HUES64 (cell line): ENCODE results near the gene ZCCHC4.

Experiments
- H3K27ac ChIP-seq: 2 replicates; pipeline ENCODE4 v1.7.0; 2013; ENCODE audit warnings: low read depth, low read length, inconsistent platforms
- H3K27me3 ChIP-seq: 2 replicates; pipeline ENCODE4 v1.6.1; 2013; ENCODE audit warnings: mild to moderate bottlenecking, low read length; ENCODE audit not compliant: insufficient read depth
- H3K36me3 ChIP-seq: 2 replicates; pipeline ENCODE4 v1.6.1; 2013; ENCODE audit warnings: mild to moderate bottlenecking, low read length; ENCODE audit not compliant: insufficient read depth
- H3K4me1 ChIP-seq: 2 replicates; pipeline ENCODE4 v1.6.1; 2013; ENCODE audit warnings: mild to moderate bottlenecking, low read length, moderate library complexity; ENCODE audit not compliant: insufficient read depth
- H3K4me3 ChIP-seq: 2 replicates; pipeline ENCODE4 v1.5.1; 2013; ENCODE audit warnings: mild to moderate bottlenecking, low read length, moderate library complexity
- H3K9ac ChIP-seq: 2 replicates; pipeline ENCODE4 v1.6.1; 2013; ENCODE audit warnings: mild to moderate bottlenecking, low read depth, low read length
- H3K9me3 ChIP-seq: 2 replicates; pipeline ENCODE4 v1.6.1; 2013; ENCODE audit warnings: low read depth, low read length; ENCODE audit not compliant: insufficient read depth
- WGBS: fragments of 150-250, 120-280 bp; methylation state at CpG from one replicate; pipeline ENCODE4 v1.1.7; 2013; ENCODE audit warnings: missing lambda C conversion rate; 5-methylcytosine and 5-hydroxymethylcytosine counted together

ZCCHC4 gene

GRCh38 chr4:25413261-25413660, 100.7 kb downstream of the ZCCHC4 start:
- Histone ChIP-seq H3K36me3 (peaks cover 99% of the 10 kb centered on the region), H3K9ac (no peak overlapping the region), H3K27me3 (no peaks in the 10 kb centered on the region), H3K9me3 (no peaks in the 10 kb centered on the region), H3K4me1 (no peaks in the 10 kb centered on the region), H3K27ac (no peak overlapping the region), H3K4me3 (no peak overlapping the region)
- 87% methylated on average over 3 of the region's 3 CpGs for WGBS

GRCh38 chr4:25417014-25417413, 104.4 kb downstream of the ZCCHC4 start:
- H3K36me3 ChIP-seq, result peaks cover 86% of the 10 kb centered on the region

More at GRCh38 chr4:25417014-25417413, 104.4 kb downstream of the ZCCHC4 start:
- H3K27me3 ChIP-seq, result no peaks in the 10 kb centered on the region
- H3K9me3 ChIP-seq, result no peaks in the 10 kb centered on the region
- no peak overlapping the region for H3K27ac ChIP-seq
- H3K4me3 ChIP-seq, result no peak overlapping the region
- 97% methylated on average over 2 of the region's 2 CpGs for WGBS
- no peaks in the 10 kb centered on the region for H3K4me1 ChIP-seq
- H3K9ac ChIP-seq, result no peak overlapping the region
